Raji (cell line): Measurements from ENCODE around the gene SYNJ2.

Source experiments
- POLR2A ChIP-seq: IDR thresholded peaks from 2 replicates; pipeline ENCODE4 v1.6.1; 2011; ENCODE audit warnings: low read depth, low read length, control low read depth; ENCODE audit not compliant: insufficient read depth

Gene SYNJ2

GRCh38 chr6:157981395-157982101, at the start of gene SYNJ2:
Gene SYNJ2 (plus strand): TSS chr6:157981863. CDS start chr6:157981962, 99 bp downstream.
- TF ChIP-seq POLR2A: peak; percentile 59; the same call in 1 of the 2 replicates

GRCh38 chr6:157935786-157936185, 45.9 kb upstream of the SYNJ2 start:
- TF ChIP-seq POLR2A: no peak

- no peak for TF ChIP-seq POLR2A
These were observed 44.3 kb upstream of the SYNJ2 start for GRCh38 chr6:157937318-157937717.

- TF ChIP-seq POLR2A: no peak
These were observed 43.7 kb upstream of the SYNJ2 start for GRCh38 chr6:157937916-157938315.

GRCh38 chr6:157941101-157941863, 40.4 kb upstream of the SYNJ2 start:
- TF ChIP-seq POLR2A: no peak

- no peak for TF ChIP-seq POLR2A
These were observed 39.3 kb upstream of the SYNJ2 start for GRCh38 chr6:157942351-157942750.

GRCh38 chr6:157943249-157943963, 38.3 kb upstream of the SYNJ2 start:
- TF ChIP-seq POLR2A: no peak

- no peak for TF ChIP-seq POLR2A
These were observed 37.7 kb upstream of the SYNJ2 start for GRCh38 chr6:157943964-157944283.

GRCh38 chr6:157944983-157945931, 36.4 kb upstream of the SYNJ2 start:
- no peak for TF ChIP-seq POLR2A

- no peak for TF ChIP-seq POLR2A
These were observed 35.5 kb upstream of the SYNJ2 start for GRCh38 chr6:157946053-157946617.

- no peak for TF ChIP-seq POLR2A
These were observed 34.7 kb upstream of the SYNJ2 start for GRCh38 chr6:157946865-157947532.

- TF ChIP-seq POLR2A: no peak
These were observed 29.8 kb upstream of the SYNJ2 start for GRCh38 chr6:157951828-157952227.

GRCh38 chr6:157952861-157953351, 28.8 kb upstream of the SYNJ2 start:
- no peak for TF ChIP-seq POLR2A
